T-helper 22 cell (primary cell): ENCODE data around the gene COA8.
"Not testable (repeated sequence)": the region's sequence is repeated elsewhere in the genome, so short reads cannot be mapped to it uniquely, and the experiment has no call there.

Experiments used
- DNase-seq: peaks from one replicate; pipeline ENCODE4 v3.0.0-alpha.2; 2020; ENCODE audit warnings: low read depth

Gene COA8

DNA sequence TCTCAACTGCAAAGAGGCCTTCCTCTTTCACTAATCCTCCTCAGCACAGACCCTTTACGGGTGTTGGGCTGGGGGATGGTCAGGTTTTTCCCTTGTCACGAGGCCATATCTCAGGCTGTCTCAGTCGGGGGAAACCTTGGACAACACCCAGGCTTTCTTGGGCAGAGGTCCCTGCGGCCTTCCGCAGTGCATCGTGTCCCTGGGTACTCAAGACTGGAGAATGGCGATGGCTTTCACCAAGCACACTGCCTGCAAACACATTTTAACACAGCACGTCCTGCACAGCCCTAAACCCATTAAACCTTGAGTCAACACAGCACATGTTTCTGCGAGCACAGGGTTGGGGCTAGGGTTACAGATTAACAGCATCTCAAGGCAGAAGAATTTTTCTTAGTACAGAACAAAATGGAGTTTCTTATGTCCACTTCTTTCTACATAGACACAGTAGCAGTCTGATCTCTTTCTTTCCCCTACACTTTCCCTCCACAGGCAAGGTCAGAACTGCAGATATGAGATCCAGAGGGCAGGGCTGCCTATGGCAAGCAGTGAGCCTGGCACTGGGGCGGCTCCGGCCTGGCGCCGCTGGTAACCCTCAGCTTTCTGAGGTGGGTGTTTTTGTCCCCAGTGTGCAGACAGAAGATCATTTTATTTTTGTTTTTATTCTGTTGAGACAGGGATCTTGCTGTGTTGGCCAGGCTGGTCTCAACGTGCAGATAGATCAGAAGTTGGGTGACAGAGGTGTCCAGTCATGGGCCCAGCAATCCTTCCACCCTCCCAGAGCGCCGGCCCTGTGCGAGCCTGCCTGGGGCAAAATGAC lies 37.1 kb upstream of the COA8 start:
- not testable (repeated sequence) for DNase-seq

DNA sequence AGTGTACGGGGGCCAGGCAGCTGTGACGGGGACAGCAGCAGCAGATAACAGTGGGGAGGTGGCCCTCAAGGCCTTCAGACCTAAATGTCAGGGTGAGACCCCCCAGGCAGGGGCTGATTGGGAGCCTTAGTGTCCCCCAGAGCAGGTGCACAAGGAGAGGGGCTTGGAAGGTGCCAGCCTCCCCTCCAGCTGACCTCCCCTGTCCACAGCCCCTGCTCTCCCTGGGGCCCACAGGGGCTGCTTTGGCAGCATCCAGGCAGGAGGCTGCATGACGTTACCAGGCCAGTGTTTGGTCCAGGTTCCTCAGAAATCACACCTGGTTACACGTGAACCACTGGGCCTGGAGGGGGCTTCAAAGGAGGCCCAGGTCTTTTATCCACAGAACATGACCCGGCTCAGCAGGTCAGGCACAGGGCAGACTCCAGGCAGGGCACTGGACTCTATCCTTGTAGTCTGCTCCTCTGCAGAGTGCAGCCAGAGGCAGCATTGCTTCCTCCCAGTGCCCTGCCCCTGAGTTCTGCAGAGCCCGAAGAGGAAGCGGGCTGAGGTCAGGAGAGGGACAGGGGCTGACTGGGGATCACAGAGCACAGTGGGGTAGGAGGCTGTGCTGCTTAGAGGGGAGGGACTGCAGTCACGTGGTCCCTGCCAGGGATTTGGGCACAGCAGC lies 36.4 kb upstream of the COA8 start:
- no peak for DNase-seq

DNA sequence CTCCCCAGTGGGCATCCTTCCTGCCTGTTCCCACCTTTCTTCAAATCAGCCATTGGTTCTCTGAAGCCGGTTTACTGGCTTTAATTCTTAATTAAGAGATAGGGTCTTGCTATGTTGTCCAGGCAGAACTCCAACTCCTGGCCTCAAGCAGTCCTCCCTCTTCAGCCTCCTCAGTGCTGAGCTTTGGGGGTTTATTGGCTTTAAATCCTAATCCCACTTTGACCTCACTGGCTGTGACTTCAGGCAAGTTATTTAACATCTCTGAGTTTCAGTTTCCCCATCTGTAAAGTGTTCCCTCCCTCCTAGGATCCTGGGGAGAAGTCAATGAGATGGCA lies 35.9 kb upstream of the COA8 start:
- no peak for DNase-seq

- no peak for DNase-seq
Observed at GRCh38 chr14:103527408-103528145, 35.2 kb upstream of the COA8 start.

- no peak for DNase-seq
Observed at GRCh38 chr14:103528146-103528586, 34.6 kb upstream of the COA8 start.

- DNase-seq: peak; percentile 69
Observed at GRCh38 chr14:103528587-103529382, 34.0 kb upstream of the COA8 start, which contains the start of gene TRMT61A. TRMT61A (plus strand) TSS chr14:103529196; CDS start chr14:103529979, 783 bp downstream.

- DNase-seq: no peak
Observed at GRCh38 chr14:103529383-103530365, 33.1 kb upstream of the COA8 start.

GRCh38 chr14:103530390-103530789 lies 32.4 kb upstream of the COA8 start:
- no peak for DNase-seq

DNA sequence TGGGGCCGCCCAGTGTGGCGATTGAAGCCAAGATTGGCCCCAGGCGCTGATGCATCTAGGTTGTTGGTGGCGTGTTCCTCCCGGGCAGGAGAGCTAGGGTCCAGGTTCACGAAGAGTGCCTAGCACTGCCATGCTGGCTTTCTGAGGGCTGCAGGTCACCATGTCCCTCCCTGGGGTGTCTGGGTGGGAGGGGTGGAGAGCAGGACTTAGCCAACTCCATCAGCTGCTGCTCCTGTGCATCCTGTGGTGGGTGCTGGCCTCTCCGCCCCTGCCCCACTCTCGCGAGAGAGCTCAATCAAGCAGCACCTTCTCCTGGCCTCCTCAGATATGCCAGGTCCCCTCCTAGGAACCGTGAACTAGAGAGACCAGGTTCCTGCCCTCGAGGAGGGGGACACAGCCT lies 31.9 kb upstream of the COA8 start:
- DNase-seq: no peak

GRCh38 chr14:103531421-103532215 lies 31.1 kb upstream of the COA8 start:
- no peak for DNase-seq

DNA sequence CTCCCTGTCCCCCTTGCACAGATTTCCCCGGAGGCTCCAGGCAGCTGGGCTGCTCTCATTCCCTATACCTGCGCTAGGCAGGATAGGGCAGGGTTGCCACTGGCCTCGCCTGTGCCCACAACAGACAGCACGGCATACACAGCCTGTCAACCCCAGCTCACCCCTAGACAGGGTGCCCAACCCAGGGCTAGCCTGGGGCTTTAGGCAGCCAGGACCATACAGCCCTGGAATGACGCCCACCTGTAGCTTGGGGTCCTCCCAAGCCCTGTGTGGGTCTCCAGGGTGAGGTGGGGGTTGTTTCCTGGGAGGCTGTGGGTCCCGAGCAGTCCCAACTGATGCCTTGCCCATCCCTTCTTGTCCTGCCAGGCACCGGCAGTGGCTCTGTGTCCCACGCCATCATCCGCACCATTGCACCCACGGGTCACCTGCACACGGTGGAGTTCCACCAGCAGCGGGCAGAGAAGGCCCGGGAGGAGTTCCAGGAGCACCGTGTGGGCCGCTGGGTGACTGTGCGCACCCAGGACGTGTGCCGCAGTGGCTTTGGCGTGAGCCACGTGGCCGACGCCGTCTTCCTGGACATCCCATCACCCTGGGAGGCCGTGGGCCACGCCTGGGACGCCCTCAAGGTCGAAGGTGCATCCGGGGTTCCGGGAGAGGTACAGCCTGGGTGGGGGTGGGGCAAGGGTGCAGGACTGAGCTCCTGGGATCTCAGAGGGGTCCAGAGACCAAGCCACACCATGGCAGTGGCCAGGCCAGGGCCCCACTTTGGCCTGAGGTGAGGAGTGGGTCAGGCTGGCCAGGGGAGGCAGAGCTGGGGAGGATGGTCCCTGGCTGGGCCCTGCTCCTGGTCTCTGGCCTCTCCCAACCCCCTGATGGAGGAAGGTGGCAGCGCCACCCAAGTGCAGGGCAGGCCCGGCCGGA lies 30.3 kb upstream of the COA8 start:
- no peak for DNase-seq

- no peak for DNase-seq
Observed at GRCh38 chr14:103533137-103533998, 29.4 kb upstream of the COA8 start.

DNA sequence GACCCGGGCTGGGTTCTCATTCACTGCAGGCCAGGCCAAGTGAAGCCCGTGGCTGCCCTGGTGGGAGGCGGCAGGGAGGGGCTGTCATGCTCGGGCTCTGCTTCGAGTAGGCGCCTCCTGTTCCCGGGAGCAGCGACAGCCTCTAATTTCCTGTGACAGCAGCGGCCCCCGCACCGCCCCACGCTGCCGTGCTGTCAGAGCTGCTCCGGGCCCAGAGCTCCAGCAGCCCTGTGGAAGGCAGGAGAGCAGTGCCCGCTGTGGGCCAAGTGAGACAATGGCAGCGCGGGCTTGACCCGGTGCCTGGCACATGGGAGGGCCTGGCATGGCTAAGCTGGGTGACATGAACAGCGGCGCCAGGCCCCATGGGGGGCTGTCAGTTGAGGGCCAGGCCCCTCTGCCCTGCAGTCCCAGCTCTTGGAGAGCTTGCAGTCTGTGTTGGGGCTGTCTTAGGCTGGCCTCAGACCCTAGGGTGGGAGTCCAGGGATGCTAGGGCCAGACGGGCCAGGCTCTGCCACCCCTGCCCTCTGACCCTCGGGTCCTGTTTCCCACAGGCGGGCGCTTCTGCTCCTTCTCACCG lies 28.7 kb upstream of the COA8 start:
- DNase-seq: no peak

GRCh38 chr14:103534576-103535061 lies 28.1 kb upstream of the COA8 start:
- DNase-seq: no peak

DNA sequence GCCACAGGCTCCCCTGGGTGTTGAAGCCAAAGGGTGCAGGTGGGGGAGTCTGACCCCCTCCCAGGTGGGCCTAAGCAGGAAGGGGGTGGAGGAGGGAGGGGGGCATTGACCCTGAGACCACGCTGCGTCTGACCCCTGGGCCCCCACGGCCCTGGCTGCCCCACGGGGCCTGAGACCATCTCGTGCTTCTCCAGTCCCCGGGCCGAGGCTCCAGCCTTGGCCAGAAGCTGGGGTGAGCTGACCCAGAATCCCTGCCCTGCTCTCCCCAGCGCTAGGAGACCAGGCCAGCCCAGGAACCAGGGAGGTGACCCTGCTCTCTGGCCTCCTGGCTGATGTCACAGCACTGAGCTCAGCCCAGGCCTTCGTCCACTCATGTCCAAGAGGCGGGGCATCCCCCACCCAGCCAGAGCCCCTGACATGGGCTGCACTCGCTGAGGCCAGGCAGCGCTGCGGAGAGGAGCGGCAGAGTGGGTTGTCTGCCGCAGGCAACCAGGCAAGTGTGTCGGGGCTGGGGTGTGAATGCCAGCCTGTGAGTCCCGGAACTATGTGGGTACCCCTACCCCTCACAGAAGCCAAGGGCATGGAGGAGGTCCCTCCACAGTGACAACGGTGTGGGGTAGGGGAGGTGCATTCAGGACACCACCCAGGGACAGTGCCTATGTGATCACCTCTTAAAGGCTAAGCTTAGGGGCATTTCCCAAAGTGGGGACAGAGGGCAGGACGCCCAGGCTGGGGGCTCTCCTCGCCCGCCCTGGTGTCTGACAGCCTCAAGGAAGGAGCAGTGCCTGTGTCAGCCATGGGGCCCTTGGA lies 27.5 kb upstream of the COA8 start:
- no peak for DNase-seq

GRCh38 chr14:103535891-103536565 lies 26.7 kb upstream of the COA8 start:
- DNase-seq: no peak
